ENCODE results near the gene KCNK4.

Gene KCNK4

DNA sequence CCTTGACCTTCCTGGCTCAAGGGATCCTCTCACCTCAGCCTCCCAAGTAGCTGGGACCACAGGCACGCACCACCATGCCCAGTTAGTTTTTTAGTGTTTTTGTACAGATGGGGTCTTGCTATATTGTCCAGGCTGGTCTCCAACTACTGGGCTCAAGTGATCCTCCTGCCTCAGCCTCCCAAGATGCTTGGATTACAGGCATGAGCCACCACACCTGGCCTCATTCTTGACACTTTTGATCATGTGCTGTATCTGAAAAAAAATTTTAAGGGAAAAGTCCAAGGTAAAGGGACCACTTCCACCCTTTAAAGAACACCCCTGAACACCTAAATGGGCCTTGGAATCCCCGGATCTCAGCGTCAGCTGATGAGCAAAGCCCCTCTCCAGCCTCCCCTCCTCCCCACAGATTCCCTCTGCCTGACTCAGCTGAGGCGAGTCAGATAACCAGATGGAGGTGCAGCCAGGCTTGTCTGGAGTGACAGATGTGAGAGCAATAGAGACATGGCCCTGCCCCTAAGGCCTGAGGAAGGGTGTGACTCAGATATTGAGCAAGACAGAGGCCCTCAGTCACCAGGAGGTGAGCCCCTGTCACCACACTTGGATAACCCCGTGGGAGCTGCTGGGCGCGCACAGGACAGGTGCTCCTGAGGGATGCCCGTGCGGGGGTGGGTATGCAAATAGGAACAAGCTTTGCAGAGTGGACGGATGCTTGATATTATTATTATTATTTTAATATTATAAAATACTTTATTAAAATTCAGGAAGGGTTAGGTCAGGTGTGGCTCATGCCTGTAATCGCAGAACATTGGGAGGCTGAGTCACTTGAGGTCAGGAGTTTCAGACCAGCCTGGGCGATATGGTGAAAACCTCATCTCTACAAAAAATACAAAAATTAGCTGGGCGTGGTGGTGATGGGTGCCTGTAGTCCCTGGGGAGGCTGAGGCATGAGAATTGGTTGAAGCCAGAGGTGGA is 43.9 kb downstream of the KCNK4 start:
- intact Hi-C loops (cut with DNase I), result no loop called here
- no peak for DNase-seq

DNA sequence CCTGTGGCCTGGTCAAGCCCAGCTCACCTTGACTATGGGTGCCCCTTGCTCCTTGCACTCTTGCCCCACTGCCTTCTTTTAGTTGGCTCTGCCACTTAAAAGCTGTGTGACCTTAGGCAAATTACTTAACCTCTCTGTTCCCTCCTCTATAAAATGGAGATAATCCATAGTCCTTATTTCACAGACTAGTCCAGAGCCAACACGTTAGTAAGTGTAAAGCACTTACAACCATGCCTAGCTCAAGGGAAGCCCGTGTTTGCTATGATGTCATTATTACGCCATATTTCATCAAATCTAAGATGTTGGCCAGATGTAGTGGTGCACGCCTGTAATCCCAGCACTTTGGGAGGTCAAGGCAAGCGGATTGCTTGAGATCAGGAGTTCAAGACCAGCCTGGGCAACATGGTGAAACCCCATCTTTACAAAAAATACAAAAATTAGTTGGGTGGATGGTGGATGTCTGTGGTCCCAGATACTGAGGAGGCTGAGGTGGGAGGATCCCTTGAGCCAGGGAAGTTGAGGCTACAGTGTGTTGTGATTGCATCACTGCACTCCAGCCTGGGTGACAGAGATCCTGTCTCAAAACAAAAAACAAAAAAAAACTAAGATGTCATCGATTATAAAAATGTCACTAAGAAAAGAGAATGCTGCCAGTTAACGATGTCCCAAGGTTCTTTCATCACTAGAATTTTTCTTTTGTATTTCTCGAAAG is 46.6 kb downstream of the KCNK4 start:
- intact Hi-C loops (cut with DNase I), result no loop called here
- DNase-seq, result no peak

- intact Hi-C loops (cut with DNase I), result no loop called here
- DNase-seq, result no peak
Observed at GRCh38 chr11:64338716-64339115, 47.6 kb downstream of the KCNK4 start.

DNA sequence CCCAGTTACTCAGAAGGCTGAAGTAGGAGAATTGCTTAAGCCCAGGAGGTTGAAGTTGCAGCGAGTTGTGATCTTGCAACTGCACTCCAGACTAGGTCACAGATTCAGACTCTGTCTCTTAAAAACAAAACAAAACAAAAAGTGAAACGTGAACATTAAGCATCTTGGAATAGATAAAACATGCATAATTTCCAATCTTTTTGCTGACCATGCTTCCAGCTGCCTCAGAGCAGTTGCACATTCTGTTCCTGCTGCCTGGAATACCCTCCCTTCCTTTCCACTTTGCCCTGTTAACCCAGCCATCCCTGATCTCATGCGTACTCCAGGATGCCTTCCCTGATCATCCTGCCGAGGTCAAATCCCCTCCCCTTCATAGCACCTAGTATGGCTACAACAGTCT is 48.2 kb downstream of the KCNK4 start:
- DNase-seq, result no peak
- intact Hi-C loops (cut with DNase I), result no loop called here

DNA sequence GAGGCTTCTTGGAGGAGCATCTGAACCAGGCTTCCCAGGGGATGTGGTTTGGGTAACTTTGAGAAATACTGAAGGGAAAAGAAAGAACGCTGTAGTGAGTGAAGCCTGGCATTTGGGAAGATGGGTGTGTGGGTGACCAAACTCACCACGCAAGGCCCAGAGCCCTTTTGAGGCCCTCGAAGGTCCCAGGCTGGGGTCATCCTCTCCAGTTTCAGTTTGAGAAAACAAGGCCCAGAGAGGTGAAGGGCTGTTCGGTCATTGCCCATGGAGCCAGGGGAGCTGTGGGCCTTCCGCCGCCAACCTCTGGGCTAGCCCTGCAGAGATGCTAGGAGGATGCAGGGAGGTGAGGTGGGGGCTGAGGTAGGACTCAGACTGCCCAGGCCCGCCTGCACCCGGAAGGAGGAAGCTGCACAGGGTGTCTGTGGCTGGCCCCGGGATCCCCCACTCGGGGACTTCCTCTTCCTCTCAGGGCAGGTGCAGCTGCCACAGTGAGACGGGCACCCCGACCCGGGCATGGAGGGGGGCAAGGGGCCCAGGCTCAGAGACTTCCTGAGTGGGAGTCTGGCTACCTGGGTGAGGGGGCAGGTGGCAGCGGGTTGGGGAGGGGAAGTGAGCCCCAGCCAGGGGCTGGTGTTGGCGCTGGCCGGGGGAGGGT is 48.8 kb downstream of the KCNK4 start, which contains the start of gene CCDC88B:
CCDC88B (plus strand) TSS at position 451 of the 655 bp plus-strand sequence; CDS start at position 514, 63 bp downstream.
- intact Hi-C loops (cut with DNase I), result no loop called here
- DNase-seq, result peak in 33 of 42 donors; percentile 26 to 67 (median 44)

DNA sequence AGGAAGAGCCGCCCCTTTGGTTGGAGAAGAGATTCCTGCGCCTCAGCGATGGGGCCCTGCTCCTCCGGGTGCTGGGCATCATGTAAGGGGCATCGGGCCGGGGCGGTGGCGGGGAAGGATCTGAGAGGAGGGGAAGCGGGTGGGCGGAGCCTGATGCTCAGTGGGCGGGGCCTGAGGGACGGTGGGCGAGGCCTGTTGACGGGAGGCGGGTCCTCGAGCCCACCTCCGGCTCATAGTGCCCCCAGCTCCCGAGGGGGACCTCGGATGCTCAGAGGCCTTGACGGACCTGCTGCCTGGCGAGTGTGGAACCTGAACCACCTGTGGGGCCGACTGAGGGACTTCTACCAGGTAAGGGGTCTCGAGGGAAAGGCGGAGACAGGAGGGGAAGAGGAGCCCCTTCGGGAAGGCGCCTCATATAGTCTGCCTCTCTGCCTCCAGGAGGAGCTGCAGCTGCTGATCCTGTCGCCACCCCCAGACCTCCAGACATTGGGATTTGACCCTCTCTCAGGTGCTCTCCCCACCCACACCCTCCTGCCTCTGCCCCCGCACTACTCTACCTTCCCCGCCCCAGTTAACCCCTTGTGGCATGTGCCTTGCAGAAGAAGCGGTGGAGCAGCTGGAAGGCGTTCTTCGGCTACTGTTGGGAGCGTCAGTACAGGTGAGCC is 49.7 kb downstream of the KCNK4 start:
- peak in 25 of 42 donors; percentile 23 to 70 (median 43) for DNase-seq

DNA sequence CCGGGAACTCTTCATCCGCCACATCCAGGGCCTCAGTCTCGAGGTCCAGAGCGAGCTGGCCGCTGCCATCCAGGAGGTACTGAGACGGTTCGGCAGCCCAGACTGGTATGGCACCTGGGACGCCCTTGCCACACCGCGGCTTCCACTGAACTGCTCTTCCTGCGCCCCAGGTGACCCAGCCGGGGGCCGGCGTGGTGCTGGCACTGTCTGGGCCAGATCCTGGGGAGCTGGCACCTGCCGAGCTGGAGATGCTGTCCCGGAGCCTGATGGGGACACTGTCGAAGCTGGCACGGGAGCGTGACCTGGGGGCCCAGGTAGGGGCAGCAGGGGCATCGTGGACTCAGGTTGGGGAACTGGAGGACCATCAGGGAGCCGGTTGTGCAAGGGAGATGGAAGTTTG is 50.3 kb downstream of the KCNK4 start:
- intact Hi-C loops (cut with DNase I), result no loop called here
- DNase-seq, result no peak

More for the DNA sequence above, 49.7 kb downstream of the KCNK4 start:
- intact Hi-C loops (cut with DNase I), result no loop called here

- peak; percentile 71 to 94 (median 88) for DNase-seq
- intact Hi-C loops (cut with DNase I), result no loop called here
Observed at GRCh38 chr11:64341851-64342791, 51.0 kb downstream of the KCNK4 start.

GRCh38 chr11:64342869-64343745 is 52.0 kb downstream of the KCNK4 start:
- DNase-seq, result peak in 5 of 42 donors; percentile 21 to 51 (median 46)
- intact Hi-C loops (cut with DNase I), result no loop called here

DNA sequence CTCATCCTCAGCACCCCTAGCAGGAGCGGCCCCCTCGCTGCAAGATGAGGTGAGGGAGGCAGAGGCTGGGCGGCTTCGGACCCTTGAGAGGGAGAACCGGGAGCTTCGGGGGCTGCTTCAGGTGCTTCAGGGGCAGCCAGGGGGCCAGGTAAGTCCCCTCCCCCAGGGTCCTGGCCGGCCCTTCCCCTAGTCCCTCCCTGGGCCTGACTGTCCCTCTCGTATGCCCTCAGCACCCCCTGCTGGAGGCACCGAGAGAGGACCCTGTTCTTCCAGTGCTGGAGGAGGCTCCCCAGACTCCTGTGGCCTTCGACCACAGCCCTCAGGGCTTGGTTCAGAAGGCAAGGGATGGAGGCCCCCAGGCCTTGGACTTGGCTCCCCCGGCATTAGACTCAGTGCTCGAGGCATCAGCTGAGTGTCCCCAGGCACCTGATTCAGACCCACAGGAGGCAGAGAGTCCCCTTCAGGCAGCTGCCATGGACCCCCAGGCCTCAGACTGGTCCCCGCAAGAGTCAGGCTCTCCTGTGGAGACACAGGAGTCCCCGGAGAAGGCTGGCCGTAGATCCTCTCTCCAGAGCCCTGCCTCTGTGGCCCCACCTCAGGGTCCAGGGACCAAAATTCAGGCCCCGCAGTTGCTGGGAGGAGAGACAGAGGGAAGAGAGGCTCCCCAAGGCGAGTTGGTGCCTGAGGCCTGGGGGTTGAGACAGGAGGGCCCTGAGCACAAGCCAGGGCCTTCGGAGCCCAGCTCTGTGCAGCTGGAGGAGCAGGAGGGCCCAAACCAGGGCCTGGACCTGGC is 52.9 kb downstream of the KCNK4 start:
- intact Hi-C loops (cut with DNase I), result no loop called here

DNA sequence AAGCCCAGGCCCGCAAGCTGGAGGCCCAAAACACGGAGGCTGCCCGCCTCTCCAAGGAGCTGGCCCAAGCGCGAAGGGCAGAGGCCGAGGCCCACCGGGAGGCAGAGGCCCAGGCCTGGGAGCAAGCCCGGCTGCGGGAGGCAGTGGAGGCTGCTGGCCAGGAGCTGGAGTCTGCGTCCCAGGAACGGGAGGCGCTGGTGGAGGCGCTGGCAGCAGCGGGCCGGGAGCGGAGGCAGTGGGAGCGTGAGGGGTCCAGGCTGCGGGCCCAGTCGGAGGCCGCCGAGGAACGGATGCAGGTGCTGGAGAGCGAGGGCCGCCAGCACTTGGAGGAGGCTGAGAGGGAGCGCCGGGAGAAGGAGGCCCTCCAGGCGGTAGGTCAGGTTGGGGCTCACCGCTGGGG is 53.7 kb downstream of the KCNK4 start:
- DNase-seq, result no peak
- intact Hi-C loops (cut with DNase I), result no loop called here

More for the DNA sequence above, 52.9 kb downstream of the KCNK4 start:
- peak in 5 of 42 donors; percentile 20 to 53 (median 25) for DNase-seq

GRCh38 chr11:64347193-64347867 is 56.2 kb downstream of the KCNK4 start:
- no peak for DNase-seq
- intact Hi-C loops (cut with DNase I), result no loop called here

- DNase-seq, result no peak
- intact Hi-C loops (cut with DNase I), result no loop called here
Observed at GRCh38 chr11:64348383-64349024, 57.4 kb downstream of the KCNK4 start.

- intact Hi-C loops (cut with DNase I), result no loop called here
- no peak for DNase-seq
Observed at GRCh38 chr11:64349025-64349387, 57.9 kb downstream of the KCNK4 start.

GRCh38 chr11:64349404-64349803 is 58.3 kb downstream of the KCNK4 start:
- DNase-seq, result no peak
- intact Hi-C loops (cut with DNase I), result no loop called here

All from head of caudate nucleus (tissue), 42 donors.